Transverse colon (tissue), 3 donors: ENCODE results near the gene PRDM5.

Source experiments
- CTCF ChIP-seq, 5 experiments: fragments of 200-600 bp in 3 of 5; fragments of 450-650 bp in 2 of 5; sonication (generic) in 3 of 5; IDR thresholded peaks; 1 replicate in 2 of 5; 2 replicates in 3 of 5; pipeline ENCODE4 v1.5.1; 2016 to 2017; ENCODE audit warnings: antibody characterized with exemption in 5 of 5, inconsistent platforms in 3 of 5, mild to moderate bottlenecking in 2 of 5, moderate library complexity in 1 of 5
- POLR2A ChIP-seq: fragments of 450-650 bp; IDR thresholded peaks from one replicate; pipeline ENCODE4 v1.6.1; 2016; ENCODE audit warnings: antibody characterized with exemption, mild to moderate bottlenecking, moderate library complexity

- no peak for TF ChIP-seq CTCF (IDR thresholded peaks at IDR 0.05)
- TF ChIP-seq POLR2A, result no peak
Measured at GRCh38 chr4:120731561-120731960, 191.0 kb downstream of the PRDM5 start.
